PC-9 (cell line): ENCODE measurements around the gene SERTAD3. TPM values are rescaled to one million over a fixed set of nuclear protein-coding genes. Genes with fewer than 3 reads are reported as not detected.
A peak's percentile ranks its signal among the peaks of the same experiment; 100 is the strongest.
"Not testable (repeated sequence)": the region's sequence is repeated elsewhere in the genome, so short reads cannot be mapped to it uniquely, and the experiment has no call there.

Experiments
- BruUV-seq: library from RNA; stranded (reverse); fragments of 400-500 nt; replicated peaks from 2 replicates; lab custom pipeline; 2021; lab: Mats Ljungman, UMichigan
- CTCF ChIA-PET: fragments of 300-600 bp; sonication (Branson Sonifier 250); formaldehyde crosslinking; loops from one replicate; lab custom pipeline; 2022; ENCODE audit warnings: antibody characterized with exemption; lab: Charles Lee
- POLR2A ChIA-PET: fragments of 300-600 bp; sonication (Branson Sonifier 250); formaldehyde crosslinking; loops from one replicate; lab custom pipeline; 2022; ENCODE audit warnings: antibody characterized with exemption; ENCODE audit not compliant: unreplicated experiment; lab: Charles Lee
- DNase-seq, 2 experiments: peaks; one replicate each; pipeline versions ENCODE4 v3.0.0 to v3.0.0-alpha.2; 2015 to 2022; ENCODE audit warnings: mixed read lengths in 1 of 2
- H2AFZ ChIP-seq: fragments of 200-600 bp; sonication (generic); 2 replicates; pipeline ENCODE4 v1.8.1; 2017; ENCODE audit warnings: antibody characterized with exemption
- H3F3A ChIP-seq: fragments of 200-600 bp; sonication (generic); 2 replicates; pipeline ENCODE4 v1.8.1; 2017; ENCODE audit warnings: antibody characterized with exemption, mild to moderate bottlenecking, low read depth; ENCODE audit not compliant: insufficient read depth
- H3K27ac ChIP-seq: fragments of 200-600 bp; sonication (generic); 2 replicates; pipeline ENCODE4 v1.6.1; 2016; ENCODE audit warnings: mixed run types
- H3K27me3 ChIP-seq: fragments of 200-600 bp; sonication (generic); 2 replicates; pipeline ENCODE4 v1.6.1; 2016; ENCODE audit warnings: low read depth, mixed run types; ENCODE audit not compliant: insufficient read depth
- H3K36me3 ChIP-seq: fragments of 200-600 bp; sonication (generic); 2 replicates; pipeline ENCODE4 v1.6.1; 2016; ENCODE audit warnings: low read depth, mixed run types
- H3K4me1 ChIP-seq: fragments of 200-600 bp; sonication (generic); replicated peaks from 2 replicates; pipeline ENCODE4 v1.6.1; 2016; ENCODE audit warnings: mixed run types; ENCODE audit not compliant: insufficient read depth
- H3K4me2 ChIP-seq: fragments of 200-600 bp; sonication (generic); 2 replicates; pipeline ENCODE4 v1.6.1; 2017; ENCODE audit warnings: mixed run types
- H3K4me3 ChIP-seq: fragments of 200-600 bp; sonication (generic); 2 replicates; pipeline ENCODE4 v1.6.1; 2016; ENCODE audit warnings: mixed run types
- H3K79me2 ChIP-seq: fragments of 200-600 bp; sonication (generic); 2 replicates; pipeline ENCODE4 v1.6.1; 2017; ENCODE audit warnings: low read depth, mixed run types
- H3K9me2 ChIP-seq: fragments of 200-600 bp; sonication (generic); 2 replicates; pipeline ENCODE4 v1.8.1; 2017; ENCODE audit warnings: mild to moderate bottlenecking; ENCODE audit not compliant: insufficient read depth
- H3K9me3 ChIP-seq: fragments of 200-600 bp; sonication (generic); 2 replicates; pipeline ENCODE4 v1.8.1; 2016; ENCODE audit warnings: low read depth; ENCODE audit not compliant: insufficient read depth
- H4K20me1 ChIP-seq: fragments of 200-600 bp; sonication (generic); 2 replicates; pipeline ENCODE4 v1.8.1; 2017; ENCODE audit not compliant: insufficient read depth
- EZH2 ChIP-seq: fragments of 200-600 bp; sonication (generic); IDR thresholded peaks from 2 replicates; pipeline ENCODE4 v1.8.0; 2017; ENCODE audit warnings: antibody characterized with exemption, low read depth
- intact Hi-C: fragments of 100-400 bp; cut with micrococcal nuclease; formaldehyde crosslinking; loops from one replicate; pipeline ENCODE4 v1.10.0; 2022; ENCODE audit not compliant: unreplicated experiment
- total RNA-seq: library from RNA; stranded (reverse); gene quantifications from 2 replicates; pipeline ENCODE4 v1.2.3, GENCODE V29; 2021
- TF ChIP-seq, protein P1 (sequence below): fragments of 200-600 bp; sonication (generic); conservative IDR thresholded peaks from 2 replicates; pipeline ENCODE4 v1.6.1; 2017; ENCODE audit warnings: mixed run types, antibody characterized with exemption, mild to moderate bottlenecking, moderate library complexity

The SERTAD3 gene
- total RNA-seq, 1 experiment from 2014 or later, result 41.4 TPM

DNA sequence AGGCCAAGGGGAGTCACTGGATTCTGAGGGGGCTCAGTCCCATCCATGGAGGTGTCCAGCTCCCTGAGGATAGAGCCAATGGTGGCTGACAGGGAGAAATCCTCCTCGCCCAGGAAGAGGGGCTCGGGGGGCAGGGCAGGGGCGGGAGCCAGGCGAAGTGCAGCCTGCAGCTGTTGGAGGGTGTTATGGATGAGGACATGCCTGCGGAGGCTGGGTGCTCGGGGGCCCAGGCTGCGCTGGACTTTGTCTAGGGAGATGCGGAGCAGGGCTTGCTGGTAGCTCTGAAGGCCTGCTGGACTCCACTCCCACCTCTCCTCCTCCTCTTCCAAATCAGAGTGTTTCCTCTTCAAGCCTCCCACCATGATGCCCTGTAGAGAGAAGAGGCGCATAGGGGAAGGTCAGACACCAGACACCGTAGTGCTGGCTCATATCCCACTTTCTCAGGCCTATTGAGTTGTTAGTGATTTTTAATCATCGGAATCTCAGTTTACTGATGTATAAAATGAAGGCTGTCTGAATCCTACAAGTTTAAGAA lies 2.3 kb downstream of the SERTAD3 start:
- peak overlapping the region; percentile 75; the same call in 1 of the 2 replicates for H3K4me3 ChIP-seq
- CTCF ChIA-PET, result no interaction called here

DNA sequence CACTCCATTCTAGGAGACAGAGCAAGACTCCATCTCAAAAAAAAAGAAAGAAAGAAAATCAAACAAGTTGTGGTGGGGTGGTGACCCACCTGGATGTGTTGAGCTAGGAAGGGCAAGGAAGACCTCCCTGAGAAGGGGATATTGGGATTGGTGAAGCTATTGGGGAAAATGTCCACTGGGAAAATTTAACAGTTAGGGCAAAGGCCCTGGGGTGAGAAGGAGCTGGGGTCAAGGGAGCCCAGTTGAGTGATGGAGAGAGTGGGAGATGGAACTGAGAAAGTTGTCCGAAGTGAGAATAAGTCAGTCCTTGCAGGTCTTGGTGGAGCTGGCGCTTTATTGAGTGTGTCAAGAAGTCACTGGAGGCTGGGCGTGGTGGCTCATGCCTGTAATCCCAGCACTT lies 5.9 kb downstream of the SERTAD3 start:
- no peak overlapping the region for H3K4me2 ChIP-seq
- BruUV-seq, result no TSS peak

More for the DNA sequence above, 2.3 kb downstream of the SERTAD3 start:
- Histone ChIP-seq H3K79me2 (peaks cover 30% of the 10 kb centered on the region), H3K9me3 (no peaks in the 10 kb centered on the region), H3K36me3 (no peaks in the 10 kb centered on the region; the same call in 1 of the 2 replicates), H3K27me3 (no peaks in the 10 kb centered on the region), H3K27ac (no peak overlapping the region), H3K9me2 (no peaks in the 10 kb centered on the region), H3F3A (peaks cover 57% of the 10 kb centered on the region), H2AFZ (no peak overlapping the region), H3K4me2 (peak overlapping the region; percentile 86), H4K20me1 (peaks cover 20% of the 10 kb centered on the region), H3K4me1 (peaks cover 12% of the 10 kb centered on the region)
- no peak for DNase-seq
- POLR2A ChIA-PET, result interaction anchor here (0.5 to 0.6 kb wide), 2 partner anchors 171 to 997 kb away, joined by 3 to 7 read pairs; no protein-coding TSS in a partner anchor
- no TSS peak for BruUV-seq
- TF ChIP-seq, protein P1, sequence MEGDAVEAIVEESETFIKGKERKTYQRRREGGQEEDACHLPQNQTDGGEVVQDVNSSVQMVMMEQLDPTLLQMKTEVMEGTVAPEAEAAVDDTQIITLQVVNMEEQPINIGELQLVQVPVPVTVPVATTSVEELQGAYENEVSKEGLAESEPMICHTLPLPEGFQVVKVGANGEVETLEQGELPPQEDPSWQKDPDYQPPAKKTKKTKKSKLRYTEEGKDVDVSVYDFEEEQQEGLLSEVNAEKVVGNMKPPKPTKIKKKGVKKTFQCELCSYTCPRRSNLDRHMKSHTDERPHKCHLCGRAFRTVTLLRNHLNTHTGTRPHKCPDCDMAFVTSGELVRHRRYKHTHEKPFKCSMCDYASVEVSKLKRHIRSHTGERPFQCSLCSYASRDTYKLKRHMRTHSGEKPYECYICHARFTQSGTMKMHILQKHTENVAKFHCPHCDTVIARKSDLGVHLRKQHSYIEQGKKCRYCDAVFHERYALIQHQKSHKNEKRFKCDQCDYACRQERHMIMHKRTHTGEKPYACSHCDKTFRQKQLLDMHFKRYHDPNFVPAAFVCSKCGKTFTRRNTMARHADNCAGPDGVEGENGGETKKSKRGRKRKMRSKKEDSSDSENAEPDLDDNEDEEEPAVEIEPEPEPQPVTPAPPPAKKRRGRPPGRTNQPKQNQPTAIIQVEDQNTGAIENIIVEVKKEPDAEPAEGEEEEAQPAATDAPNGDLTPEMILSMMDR, result no peak
- no peak for TF ChIP-seq EZH2
- intact Hi-C loops, result loop anchor here (5.0 kb wide), 2 partner anchors 39 to 94 kb away; partner anchors contain the start of genes C19orf47 and PLD3

DNA sequence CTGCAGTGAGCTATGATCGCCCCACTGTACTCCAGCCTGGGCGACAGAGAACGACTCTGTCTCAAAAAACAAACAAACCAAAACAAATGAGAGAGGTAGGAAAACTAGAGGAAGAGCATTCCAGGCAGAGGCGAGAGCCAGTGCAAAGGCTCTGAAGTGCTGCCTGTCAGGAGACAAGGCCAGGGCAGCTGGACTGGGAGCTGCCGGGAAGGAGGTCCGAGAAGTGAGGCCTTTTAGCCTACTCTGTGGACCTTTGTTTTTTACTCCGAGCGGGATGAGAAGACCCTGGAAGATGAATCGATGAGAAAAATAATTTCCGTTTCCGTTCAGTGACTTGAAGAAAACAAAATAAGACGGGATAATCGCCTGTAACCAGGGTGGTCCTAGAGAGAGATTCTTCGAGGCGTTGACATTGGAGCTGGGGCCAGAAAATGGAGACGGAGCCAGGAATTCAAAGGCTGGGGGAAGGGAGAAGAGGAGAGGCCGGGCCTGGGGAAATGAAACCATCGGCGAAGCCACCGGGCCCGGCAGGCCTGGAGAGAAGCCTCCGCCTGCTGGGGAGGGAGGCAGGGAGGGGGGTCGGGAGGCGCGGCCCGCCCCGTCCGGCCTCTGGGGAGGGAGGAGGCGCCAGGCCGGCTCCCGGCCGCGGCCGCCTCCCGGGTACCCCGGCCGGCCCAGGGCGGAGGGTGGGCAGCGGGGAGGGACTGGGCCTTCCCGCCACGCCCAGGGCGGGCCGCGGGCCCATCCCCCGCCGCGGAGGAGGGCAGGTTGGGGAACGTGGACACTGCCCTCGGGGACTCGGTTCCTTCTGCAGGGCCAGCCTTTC lies 10.5 kb downstream of the SERTAD3 start:
- peak; percentile 75 to 96 for DNase-seq
- intact Hi-C loops, result loop anchor here (1.0 kb wide), 2 partner anchors 10 to 12 kb away; no protein-coding TSS in a partner anchor
- Histone ChIP-seq H3K36me3 (no peaks in the 10 kb centered on the region), H3K79me2 (0 out of 2 replicates have a peak, but pooled peaks cover 6% of the 10 kb centered on the region), H3K27me3 (no peaks in the 10 kb centered on the region), H4K20me1 (no peaks in the 10 kb centered on the region), H3K9me3 (no peaks in the 10 kb centered on the region), H3F3A (peaks cover 45% of the 10 kb centered on the region), H3K9me2 (no peaks in the 10 kb centered on the region), H3K4me3 (peak overlapping the region; percentile 63), H3K27ac (peak overlapping the region; percentile 89), H2AFZ (peak overlapping the region; percentile 90), H3K4me2 (peak overlapping the region; percentile 80), H3K4me1 (peaks cover 29% of the 10 kb centered on the region)
- BruUV-seq, result TSS peak; percentile 91
- POLR2A ChIA-PET, result interaction anchor here (0.6 to 1.4 kb wide), 6 partner anchors 9 to 1026 kb away, joined by 3 to 17 read pairs (median 4); partner anchors contain the start of gene BLVRB
- CTCF ChIA-PET, result no interaction called here
- TF ChIP-seq, protein P1, result no peak
- no peak for TF ChIP-seq EZH2

More for the DNA sequence above, 5.9 kb downstream of the SERTAD3 start:
- POLR2A ChIA-PET, result no interaction called here
- intact Hi-C loops, result no loop called here
- Histone ChIP-seq H2AFZ (no peak overlapping the region), H4K20me1 (peaks cover 20% of the 10 kb centered on the region), H3K79me2 (peaks cover 22% of the 10 kb centered on the region), H3K4me1 (peaks cover 20% of the 10 kb centered on the region), H3K27ac (no peak overlapping the region), H3F3A (peaks cover 57% of the 10 kb centered on the region), H3K36me3 (no peaks in the 10 kb centered on the region; the same call in 1 of the 2 replicates), H3K9me3 (no peaks in the 10 kb centered on the region), H3K9me2 (no peaks in the 10 kb centered on the region), H3K27me3 (no peaks in the 10 kb centered on the region), H3K4me3 (no peak overlapping the region)
- CTCF ChIA-PET, result interaction anchor here (0.7 kb wide), 1 partner anchor 43 kb away, joined by 18 read pairs; no protein-coding TSS in a partner anchor
- no peak for DNase-seq
- no peak for TF ChIP-seq EZH2
- TF ChIP-seq, protein P1, result no peak

DNA sequence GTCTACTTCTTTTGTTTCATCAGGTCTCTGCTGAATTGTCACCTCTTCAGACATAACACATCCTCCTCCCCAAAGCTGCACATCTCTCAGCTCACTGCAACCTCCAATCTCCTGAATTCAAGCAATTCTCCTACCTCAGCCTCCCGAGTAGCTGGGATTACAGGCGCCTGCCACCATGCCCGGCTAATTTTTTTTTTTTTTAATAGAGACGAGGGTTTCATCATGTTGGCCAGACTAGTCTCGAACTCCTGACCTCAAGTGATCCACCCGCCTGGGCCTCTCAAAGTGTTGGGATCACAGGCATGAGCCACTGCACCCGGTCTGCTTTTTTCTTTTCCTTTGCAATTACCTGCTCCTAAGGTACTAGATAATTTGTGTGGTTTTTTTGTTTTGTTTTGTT lies 11.4 kb downstream of the SERTAD3 start:
- H3K79me2 ChIP-seq, H3K9me3 ChIP-seq, DNase-seq, H4K20me1 ChIP-seq, H3K27me3 ChIP-seq, H3K9me2 ChIP-seq, H3K36me3 ChIP-seq, BruUV-seq: not testable (repeated sequence)
- intact Hi-C loops, result loop anchor here (1.0 kb wide), 2 partner anchors 11 kb away; no protein-coding TSS in a partner anchor
- CTCF ChIA-PET, result interaction anchor here (0.6 kb wide), 1 partner anchor 113 kb away, joined by 4 read pairs; no protein-coding TSS in a partner anchor
- Histone ChIP-seq H3K27ac (peak overlapping the region; percentile 89), H2AFZ (peak overlapping the region; percentile 90), H3K4me2 (peak overlapping the region; percentile 80), H3F3A (peaks cover 39% of the 10 kb centered on the region), H3K4me3 (peak overlapping the region; percentile 63; the same call in 1 of the 2 replicates), H3K4me1 (peaks cover 29% of the 10 kb centered on the region)
- POLR2A ChIA-PET, result interaction anchor here (0.6 to 1.4 kb wide), 5 partner anchors 12 to 1025 kb away, joined by 3 to 17 read pairs (median 4); partner anchors contain the start of gene BLVRB
